Measurements from ENCODE around the gene HSBP1L1.

Gene HSBP1L1

GRCh38 chr18:79930020-79930642 lies 34.3 kb upstream of the HSBP1L1 start:
- DNase-seq = no peak

GRCh38 chr18:79931475-79931874 lies 33.0 kb upstream of the HSBP1L1 start:
- DNase-seq = no peak

GRCh38 chr18:79932907-79933306 lies 31.5 kb upstream of the HSBP1L1 start:
- no peak for DNase-seq

- no peak for DNase-seq
These were observed 30.7 kb upstream of the HSBP1L1 start for GRCh38 chr18:79933765-79934164.

- no peak for DNase-seq
These were observed 29.9 kb upstream of the HSBP1L1 start for GRCh38 chr18:79934311-79935097.

- no peak for DNase-seq
These were observed 29.4 kb upstream of the HSBP1L1 start for GRCh38 chr18:79935098-79935480.

- no peak for DNase-seq
These were observed 28.9 kb upstream of the HSBP1L1 start for GRCh38 chr18:79935499-79935898.

- DNase-seq = no peak
These were observed 28.5 kb upstream of the HSBP1L1 start for GRCh38 chr18:79935925-79936324.

GRCh38 chr18:79936641-79937040 lies 27.8 kb upstream of the HSBP1L1 start:
- no peak for DNase-seq

GRCh38 chr18:79937103-79937860 lies 27.2 kb upstream of the HSBP1L1 start:
- no peak for DNase-seq

GRCh38 chr18:79938196-79938595 lies 26.2 kb upstream of the HSBP1L1 start:
- no peak for DNase-seq

- no peak for DNase-seq
These were observed 25.3 kb upstream of the HSBP1L1 start for GRCh38 chr18:79939096-79939495.

GRCh38 chr18:79940126-79940813 lies 24.2 kb upstream of the HSBP1L1 start:
- DNase-seq = no peak

GRCh38 chr18:79940814-79941472 lies 23.5 kb upstream of the HSBP1L1 start:
- DNase-seq = no peak

- peak; percentile 60 for DNase-seq
These were observed 22.8 kb upstream of the HSBP1L1 start for GRCh38 chr18:79941473-79942119.

- no peak for DNase-seq
These were observed 22.2 kb upstream of the HSBP1L1 start for GRCh38 chr18:79942211-79942610.

- no peak for DNase-seq
These were observed 21.4 kb upstream of the HSBP1L1 start for GRCh38 chr18:79942786-79943607.

GRCh38 chr18:79943608-79944125 lies 20.8 kb upstream of the HSBP1L1 start:
- no peak for DNase-seq

- DNase-seq = no peak
These were observed 20.2 kb upstream of the HSBP1L1 start for GRCh38 chr18:79944126-79944731.

GRCh38 chr18:79944746-79945117 lies 19.7 kb upstream of the HSBP1L1 start:
- no peak for DNase-seq
